CD4-positive, alpha-beta T cell (primary cell): ENCODE results near the gene ANKRD36. TPM values are rescaled to one million over a fixed set of nuclear protein-coding genes. Genes with fewer than 3 reads are reported as not detected.
"Not testable (repeated sequence)": the region's sequence is repeated elsewhere in the genome, so short reads cannot be mapped to it uniquely, and the experiment has no call there.

Source experiments
- ATAC-seq: fragments of 200-7000 bp; cut with Tn5 transposase; one replicate; pipeline ENCODE4 v1.10.0; 2022; ENCODE audit warnings: mild to moderate bottlenecking; ENCODE audit not compliant: poor library complexity
- CTCF ChIA-PET: fragments of 350-600 bp; sonication (Branson Sonifier 250); formaldehyde crosslinking; loops from one replicate; lab custom pipeline; 2021; ENCODE audit warnings: antibody characterized with exemption, inconsistent platforms; lab: Charles Lee
- POLR2A ChIA-PET: fragments of 350-600 bp; sonication (Branson Sonifier 250); formaldehyde crosslinking; loops from one replicate; lab custom pipeline; 2021; ENCODE audit warnings: antibody characterized with exemption, inconsistent platforms; lab: Charles Lee
- DNase-seq, 14 experiments: peaks; one replicate each; pipeline ENCODE4 v3.0.0-alpha.2; 2013 to 2020; ENCODE audit warnings: mixed read lengths in 2 of 14
- H3K27ac ChIP-seq, 2 donors: one replicate each; pipeline versions ENCODE4 v1.5.1 to v1.7.0; 2013; ENCODE audit warnings: low read length in 2 of 2, low read depth in 1 of 2, mild to moderate bottlenecking in 1 of 2
- H3K27me3 ChIP-seq, 2 experiments: 1 replicate in 1 of 2; 2 replicates in 1 of 2; pipeline versions ENCODE4 v1.6.1 to v1.7.0; 2013; ENCODE audit warnings: low read length in 2 of 2, control low read depth in 1 of 2, mild to moderate bottlenecking in 1 of 2, moderate library complexity in 1 of 2; ENCODE audit not compliant: insufficient read depth in 2 of 2, control insufficient read depth in 1 of 2
- H3K36me3 ChIP-seq: one replicate; pipeline ENCODE4 v1.6.1; 2013; ENCODE audit warnings: low read length, control low read depth; ENCODE audit not compliant: insufficient read depth
- H3K4me1 ChIP-seq: one replicate; pipeline ENCODE4 v1.6.1; 2013; ENCODE audit warnings: low read length, control low read depth; ENCODE audit not compliant: insufficient read depth
- H3K4me3 ChIP-seq: one replicate; pipeline ENCODE4 v1.5.1; 2013; ENCODE audit warnings: mild to moderate bottlenecking, low read length, moderate library complexity
- H3K9me3 ChIP-seq, 2 experiments: 1 replicate in 1 of 2; 2 replicates in 1 of 2; pipeline versions ENCODE4 v1.6.1 to v1.7.0; 2013; ENCODE audit warnings: low read length in 2 of 2, mild to moderate bottlenecking in 2 of 2, control low read depth in 1 of 2, moderate library complexity in 1 of 2; ENCODE audit not compliant: control insufficient read depth in 1 of 2, insufficient read depth in 1 of 2
- H3K27ac Mint-ChIP-seq: one replicate; pipeline ENCODE4 v1.8.0; 2020; ENCODE audit warnings: mixed read lengths
- H3K27me3 Mint-ChIP-seq: one replicate; pipeline ENCODE4 v1.8.0; 2021; ENCODE audit warnings: mixed read lengths
- H3K36me3 Mint-ChIP-seq: one replicate; pipeline ENCODE4 v1.8.0; 2021; ENCODE audit warnings: low read depth, mixed read lengths
- H3K4me1 Mint-ChIP-seq: one replicate; pipeline ENCODE4 v1.8.0; 2021; ENCODE audit warnings: low read depth, mixed read lengths
- H3K4me3 Mint-ChIP-seq: one replicate; pipeline ENCODE4 v1.8.0; 2020; ENCODE audit warnings: mild to moderate bottlenecking, mixed read lengths
- H3K9me3 Mint-ChIP-seq: one replicate; pipeline ENCODE4 v1.8.0; 2020; ENCODE audit warnings: mixed read lengths
- CTCF ChIP-seq: fragments of 200-600 bp; IDR thresholded peaks from one replicate; pipeline ENCODE4 v1.8.0; 2022; ENCODE audit warnings: antibody characterized with exemption, mild to moderate bottlenecking
- intact Hi-C, 2 experiments: fragments of 100-400 bp; cut with DNase I in 1 of 2; cut with micrococcal nuclease in 1 of 2; formaldehyde crosslinking; loops; one replicate each; pipeline versions ENCODE4 v1.15.1 to v1.9.0; 2023 to 2025; cut with DNase I, micrococcal nuclease
- total RNA-seq, 174 experiments: library from RNA in 2 of 174; stranded (reverse) in 2 of 174; gene quantifications; one replicate each; pipeline ENCODE4 v1.2.3 and lab custom pipeline; 2021 to 2026

ANKRD36 gene
- total RNA-seq, 2 experiments from 2014 or later, result 60.5 to 67.0 TPM

- intact Hi-C loops, H3K27ac ChIP-seq, H3K27me3 ChIP-seq, H3K4me1 Mint-ChIP-seq, DNase-seq, H3K36me3 Mint-ChIP-seq, H3K9me3 Mint-ChIP-seq, H3K4me1 ChIP-seq, H3K27ac Mint-ChIP-seq, CTCF ChIA-PET, H3K4me3 Mint-ChIP-seq, POLR2A ChIA-PET, H3K36me3 ChIP-seq, H3K4me3 ChIP-seq, H3K9me3 ChIP-seq, H3K27me3 Mint-ChIP-seq, ATAC-seq: not testable (repeated sequence)
Measured at GRCh38 chr2:97261192-97261591, 148.2 kb downstream of the ANKRD36 start.

- intact Hi-C loops, ATAC-seq, H3K36me3 ChIP-seq, H3K4me3 Mint-ChIP-seq, H3K9me3 Mint-ChIP-seq, H3K4me3 ChIP-seq, H3K9me3 ChIP-seq, H3K27ac Mint-ChIP-seq, H3K27ac ChIP-seq, POLR2A ChIA-PET, H3K27me3 ChIP-seq, H3K36me3 Mint-ChIP-seq, H3K4me1 Mint-ChIP-seq, CTCF ChIA-PET, H3K4me1 ChIP-seq, DNase-seq, H3K27me3 Mint-ChIP-seq: not testable (repeated sequence)
Measured at GRCh38 chr2:97266449-97266848, 153.5 kb downstream of the ANKRD36 start.

- DNase-seq (peak in 6 of 14 experiments; percentile 0 to 32 (median 2)), ATAC-seq (no peak)
- Histone ChIP-seq H3K27me3 (no peaks in the 10 kb centered on the region), H3K27ac (no peak overlapping the region), H3K4me3 (no peak overlapping the region), H3K9me3 (no peaks in the 10 kb centered on the region), H3K36me3 (no peaks in the 10 kb centered on the region), H3K4me1 (no peaks in the 10 kb centered on the region)
- ChIA-PET POLR2A (no interaction called here), CTCF (no interaction called here)
- no peaks in the 10 kb centered on the region for H3K27me3 Mint-ChIP-seq
- H3K36me3 Mint-ChIP-seq, result peaks cover 7% of the 10 kb centered on the region
- intact Hi-C loops, result no loop called here
- TF ChIP-seq CTCF, result no peak
- no peaks in the 10 kb centered on the region for H3K4me1 Mint-ChIP-seq
- H3K27ac Mint-ChIP-seq, result no peak overlapping the region
- no peak overlapping the region for H3K4me3 Mint-ChIP-seq
- no peaks in the 10 kb centered on the region for H3K9me3 Mint-ChIP-seq
Measured at GRCh38 chr2:97267411-97268074, 154.6 kb downstream of the ANKRD36 start.

GRCh38 chr2:97268075-97268591 is 155.2 kb downstream of the ANKRD36 start:
- POLR2A ChIA-PET, ATAC-seq, H3K27me3 Mint-ChIP-seq, H3K9me3 ChIP-seq, H3K4me1 ChIP-seq, intact Hi-C loops, H3K4me1 Mint-ChIP-seq, H3K27me3 ChIP-seq, H3K9me3 Mint-ChIP-seq, H3K4me3 ChIP-seq, H3K27ac Mint-ChIP-seq, H3K4me3 Mint-ChIP-seq, H3K36me3 ChIP-seq, H3K36me3 Mint-ChIP-seq, H3K27ac ChIP-seq, CTCF ChIA-PET: not testable (repeated sequence)
- DNase-seq, result peak in 2 of 14 experiments; percentile 0 to 1

- H3K9me3 ChIP-seq, result not testable (repeated sequence)
Measured at GRCh38 chr2:97276232-97276798, 163.4 kb downstream of the ANKRD36 start.

GRCh38 chr2:97285187-97285586 is 172.2 kb downstream of the ANKRD36 start:
- intact Hi-C loops, H3K36me3 Mint-ChIP-seq, H3K4me3 Mint-ChIP-seq, H3K27ac ChIP-seq, POLR2A ChIA-PET, H3K27me3 Mint-ChIP-seq, ATAC-seq, H3K4me1 ChIP-seq, H3K9me3 Mint-ChIP-seq, H3K36me3 ChIP-seq, DNase-seq, H3K27me3 ChIP-seq, H3K4me1 Mint-ChIP-seq, H3K9me3 ChIP-seq, CTCF ChIA-PET, H3K27ac Mint-ChIP-seq, H3K4me3 ChIP-seq: not testable (repeated sequence)

More at GRCh38 chr2:97276232-97276798, 163.4 kb downstream of the ANKRD36 start:
- CTCF ChIA-PET, H3K27ac Mint-ChIP-seq, H3K4me1 ChIP-seq, H3K36me3 Mint-ChIP-seq, DNase-seq, H3K4me1 Mint-ChIP-seq, H3K27me3 Mint-ChIP-seq, H3K27ac ChIP-seq, ATAC-seq, H3K4me3 ChIP-seq, H3K4me3 Mint-ChIP-seq, H3K36me3 ChIP-seq, H3K27me3 ChIP-seq, POLR2A ChIA-PET, H3K9me3 Mint-ChIP-seq, intact Hi-C loops: not testable (repeated sequence)
